ENCODE data around the gene HES2.

The HES2 gene, protein sequence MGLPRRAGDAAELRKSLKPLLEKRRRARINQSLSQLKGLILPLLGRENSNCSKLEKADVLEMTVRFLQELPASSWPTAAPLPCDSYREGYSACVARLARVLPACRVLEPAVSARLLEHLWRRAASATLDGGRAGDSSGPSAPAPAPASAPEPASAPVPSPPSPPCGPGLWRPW

DNA sequence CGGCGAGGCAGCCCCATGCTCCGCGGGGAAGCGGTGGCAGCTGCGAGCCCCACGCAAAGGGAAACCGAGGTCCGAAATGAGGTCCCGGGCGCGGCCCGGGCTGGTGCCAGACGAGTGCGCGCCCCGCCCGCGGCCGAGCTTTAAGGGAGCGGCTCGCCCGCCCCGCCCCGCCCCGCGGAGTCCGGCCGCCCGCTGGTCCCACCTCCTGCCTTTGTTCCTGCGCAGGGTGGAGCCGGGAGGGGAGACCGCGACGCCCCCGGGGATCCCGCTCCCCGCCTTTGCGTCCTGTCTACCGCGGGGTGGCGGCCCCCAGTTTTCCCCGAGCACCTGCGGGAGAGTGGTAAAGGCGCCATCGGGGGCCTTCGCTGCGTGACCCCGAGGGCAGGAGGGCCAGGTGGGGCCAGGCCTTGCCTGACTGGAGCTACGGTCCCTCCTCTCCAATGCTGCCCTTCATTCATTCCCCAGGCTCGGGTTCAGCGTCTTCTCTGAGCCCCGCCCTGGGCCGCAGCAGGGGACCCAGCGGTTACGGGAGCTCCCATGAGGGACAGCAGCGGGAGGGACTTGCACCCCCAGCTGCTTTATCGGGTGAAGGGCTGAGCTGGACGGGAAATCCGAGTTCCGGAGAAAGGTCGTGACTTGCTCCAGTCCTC lies at the start of gene HES2:
Gene HES2, minus strand, starts transcription at position 116 of the 650 bp plus-strand sequence. Its CDS starts 99 bp downstream, at position 17.
- peak; percentile 40 for DNase-seq (ENCODE audit: low read depth, low spot score)

DNA sequence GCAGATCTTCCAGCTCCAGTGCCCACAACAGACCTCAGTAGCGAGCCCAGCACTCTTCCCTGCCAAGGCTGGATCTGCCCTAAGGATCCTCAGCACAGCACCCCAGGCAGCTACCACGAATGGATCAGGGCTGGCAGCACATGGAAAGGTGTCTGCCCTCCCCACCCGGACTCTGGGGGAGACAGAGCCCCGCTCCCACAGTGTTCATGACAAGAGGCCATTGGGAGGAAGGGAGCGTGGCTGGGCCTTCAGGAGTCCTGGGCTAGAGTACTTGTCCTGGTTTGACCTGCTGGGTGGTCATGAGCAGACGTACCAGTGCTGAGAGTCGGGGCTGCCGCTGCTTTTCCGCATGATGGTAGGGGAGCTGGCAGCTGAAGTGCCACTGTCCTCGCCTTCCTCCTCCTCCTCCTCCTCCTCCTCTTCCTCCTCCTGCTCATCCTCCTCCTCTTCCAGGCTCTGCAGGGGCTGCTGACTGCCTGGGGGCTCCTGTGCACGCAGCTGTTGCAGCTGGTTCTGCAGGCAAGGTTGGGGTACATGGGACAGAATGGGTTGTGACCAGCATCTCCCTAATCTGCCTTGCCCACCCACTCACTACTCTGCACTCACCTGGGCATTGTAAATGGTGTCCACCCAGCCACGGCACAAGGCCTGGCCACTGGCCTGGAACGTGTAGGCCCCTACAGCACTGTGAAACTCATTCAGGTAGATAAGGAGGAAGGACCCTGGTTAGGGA lies 49.2 kb upstream of the HES2 start:
- no peak for DNase-seq (ENCODE audit: low read depth, low spot score)

DNA sequence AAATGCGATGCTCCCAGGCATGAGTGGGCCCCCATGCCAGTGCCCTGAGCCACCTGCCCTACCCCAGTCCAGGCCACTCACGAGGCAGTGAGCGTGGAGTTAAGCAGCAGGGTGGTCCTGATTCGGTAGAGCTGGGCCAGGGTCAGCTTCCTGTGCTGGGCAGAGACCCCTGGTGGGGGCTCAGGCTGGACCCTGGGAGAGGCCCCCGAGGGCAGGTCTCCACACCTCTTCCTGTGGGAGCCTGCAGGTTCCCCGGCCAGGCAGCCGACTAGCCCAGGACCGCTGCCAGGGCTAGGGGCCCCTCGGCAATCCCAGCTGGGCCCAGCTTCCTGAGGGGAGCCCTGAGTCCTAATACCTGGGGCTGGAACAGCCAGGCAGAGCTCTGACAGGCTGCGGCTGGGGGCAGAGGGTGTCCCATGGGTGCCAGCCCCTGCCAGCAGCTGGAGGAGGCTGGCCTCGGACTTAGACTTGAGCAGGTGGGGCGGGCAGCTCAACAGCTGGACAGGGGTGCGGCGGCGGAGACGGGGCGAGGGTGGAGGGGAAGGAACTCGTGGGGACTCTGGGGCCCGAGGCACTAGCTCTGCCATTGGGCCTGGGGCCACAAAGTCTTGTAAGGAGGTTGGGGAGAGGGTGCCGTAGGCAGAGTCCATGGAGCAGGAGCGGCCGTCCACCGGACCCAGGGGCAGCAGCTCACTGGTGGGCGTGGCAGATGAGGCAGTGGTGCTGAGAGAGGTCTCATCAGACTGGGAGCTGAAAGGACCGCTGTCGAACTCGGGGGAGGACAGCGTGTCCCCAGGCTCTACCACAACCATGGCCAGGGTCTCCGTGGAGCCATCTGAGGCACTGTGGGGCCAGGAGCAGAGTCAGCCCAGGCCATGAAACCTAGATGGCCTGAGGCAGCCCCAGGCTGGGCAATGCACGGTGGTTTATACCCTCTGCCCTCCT lies 48.3 kb upstream of the HES2 start:
- no peak for DNase-seq (ENCODE audit: low read depth, low spot score)

DNA sequence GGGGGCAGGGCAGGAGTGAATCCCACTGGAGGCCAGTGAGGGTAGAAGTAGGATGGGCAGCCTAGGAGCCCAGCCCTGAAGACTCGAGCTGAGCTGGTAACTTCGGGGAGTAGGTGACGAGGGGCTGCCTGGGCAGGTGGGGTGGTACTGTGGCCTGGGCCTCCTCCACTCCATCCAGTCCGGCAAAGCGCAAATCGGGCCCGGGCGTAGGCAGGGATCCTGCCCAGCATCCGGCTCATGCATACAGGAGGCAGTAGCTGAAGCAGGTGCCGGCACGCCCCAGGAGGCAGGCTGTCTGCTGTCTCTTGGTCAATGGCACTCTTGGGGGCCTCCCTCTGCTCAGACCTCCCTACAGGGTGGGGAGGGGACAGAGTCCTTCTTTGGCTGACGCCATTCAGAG lies 47.5 kb upstream of the HES2 start:
- DNase-seq (ENCODE audit: low read depth, low spot score): no peak

DNA sequence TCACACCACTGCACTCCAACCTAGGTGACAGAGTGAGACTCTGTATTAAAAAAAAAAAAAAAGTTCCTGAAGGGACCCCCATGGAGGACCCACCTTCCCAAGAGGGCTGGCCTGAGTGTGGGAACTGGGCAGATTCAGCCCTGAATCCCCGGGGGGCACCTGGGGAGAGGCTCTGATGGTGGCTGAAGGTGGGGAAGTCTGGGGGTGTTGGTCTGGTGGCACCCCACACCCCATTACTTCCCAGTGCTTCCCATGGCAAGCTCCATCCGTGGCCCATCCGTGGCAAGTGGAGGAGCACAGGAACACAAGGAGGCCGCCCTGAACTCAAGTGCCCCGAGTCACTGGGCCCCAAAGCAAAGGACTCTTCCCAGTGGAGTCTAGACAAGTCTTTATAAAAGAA lies 47.0 kb upstream of the HES2 start:
- no peak for DNase-seq (ENCODE audit: low read depth, low spot score)

DNA sequence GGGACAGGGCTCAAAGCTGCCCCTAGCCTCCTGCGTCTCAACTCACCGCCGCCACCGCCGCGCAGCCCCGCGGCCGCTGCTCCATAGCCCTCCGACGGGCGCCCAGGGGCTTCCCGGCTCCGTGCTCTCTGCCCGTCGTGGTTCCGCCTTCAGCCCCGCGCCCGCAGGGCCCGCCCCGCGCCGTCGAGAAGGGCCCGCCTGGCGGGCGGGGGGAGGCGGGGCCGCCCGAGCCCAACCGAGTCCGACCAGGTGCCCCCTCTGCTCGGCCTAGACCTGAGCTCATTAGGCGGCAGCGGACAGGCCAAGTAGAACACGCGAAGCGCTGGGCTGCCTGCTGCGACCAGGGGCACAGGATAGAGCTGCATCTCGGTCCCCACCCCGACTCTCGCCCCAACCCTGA lies 46.3 kb upstream of the HES2 start, which contains the start of gene TNFRSF25:
Gene TNFRSF25, minus strand, starts transcription at position 151 of the 400 bp plus-strand sequence. Its CDS starts 66 bp downstream, at position 85.
- DNase-seq (ENCODE audit: low read depth, low spot score): peak; percentile 55

DNA sequence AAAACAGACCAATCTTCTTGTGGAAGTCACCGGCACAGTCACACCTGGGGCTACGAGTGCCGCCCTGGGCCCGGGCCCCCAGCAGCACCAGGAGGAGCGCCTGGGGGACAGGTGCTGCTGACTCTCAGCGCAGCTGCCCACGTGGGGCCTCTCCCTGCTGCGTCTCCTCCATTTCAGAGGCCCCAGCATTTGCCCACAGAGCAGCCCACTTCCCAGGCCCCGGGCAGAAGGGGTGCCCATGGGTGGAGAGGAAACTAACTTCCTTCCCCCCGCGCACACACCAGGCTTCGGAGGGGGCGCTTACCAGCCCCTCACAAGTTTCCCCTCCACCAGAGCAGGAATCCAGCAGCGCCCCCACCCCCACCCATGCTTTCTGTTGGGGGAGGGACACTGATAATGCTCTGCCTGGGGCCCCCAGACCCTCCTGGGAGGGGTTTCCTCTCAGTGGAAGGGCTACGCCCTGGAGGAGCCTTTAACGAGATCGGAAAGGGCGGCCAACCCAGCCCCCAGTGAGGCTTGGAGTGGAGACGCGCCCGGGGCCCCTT lies 45.8 kb upstream of the HES2 start:
- no peak for DNase-seq (ENCODE audit: low read depth, low spot score)

DNA sequence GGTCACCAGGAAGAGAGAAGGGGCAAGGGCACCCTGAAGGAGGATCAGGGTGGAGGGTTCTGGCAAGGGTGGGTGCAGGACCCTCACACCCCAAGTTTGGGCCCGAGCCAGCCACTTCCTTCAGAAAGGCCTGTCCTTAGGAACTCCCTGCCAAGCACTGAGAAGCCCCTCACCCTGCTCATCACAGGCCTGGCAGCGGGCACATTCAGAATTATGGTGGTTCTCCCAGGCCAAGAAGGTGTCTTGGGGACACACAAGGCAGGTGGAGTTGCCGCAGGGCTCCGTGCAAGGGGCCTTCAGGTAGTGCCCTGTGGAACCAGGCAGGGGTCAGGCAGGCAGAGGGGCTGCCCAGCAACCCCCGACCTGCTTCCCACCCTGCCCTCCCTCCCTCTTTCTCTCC lies 45.2 kb upstream of the HES2 start:
- no peak for DNase-seq (ENCODE audit: low read depth, low spot score)

DNA sequence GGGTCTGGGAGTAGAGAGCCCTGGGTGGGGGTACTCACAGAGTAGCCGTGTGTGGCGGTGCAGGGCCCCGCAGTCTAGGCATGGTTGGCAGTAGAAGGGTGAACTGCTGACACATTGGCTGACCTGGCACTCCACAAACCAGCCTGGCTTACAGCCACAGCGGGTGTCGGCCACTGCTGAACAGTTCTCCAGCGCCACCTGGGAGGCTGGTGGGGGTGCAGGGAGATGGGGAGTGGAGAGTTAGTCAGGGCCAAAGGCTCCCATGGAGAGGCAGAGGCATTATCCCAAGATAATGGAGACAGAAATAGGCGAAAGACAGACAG lies 44.8 kb upstream of the HES2 start:
- no peak for DNase-seq (ENCODE audit: low read depth, low spot score)

DNA sequence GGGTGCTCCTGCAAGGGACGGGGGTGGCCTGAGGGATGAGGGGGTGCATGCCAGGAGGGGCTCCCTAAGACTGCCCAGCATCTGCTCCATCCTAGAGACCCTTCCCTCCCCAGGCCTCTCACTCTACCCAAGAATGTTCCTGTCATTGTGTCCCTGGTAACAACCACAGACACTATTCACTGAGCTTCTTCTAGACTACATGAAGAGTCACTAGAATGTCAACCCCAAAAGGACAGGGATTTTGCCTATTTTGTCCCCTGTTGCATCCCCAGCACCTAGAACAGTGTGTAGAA lies 43.3 kb upstream of the HES2 start:
- no peak for DNase-seq (ENCODE audit: low read depth, low spot score)

DNA sequence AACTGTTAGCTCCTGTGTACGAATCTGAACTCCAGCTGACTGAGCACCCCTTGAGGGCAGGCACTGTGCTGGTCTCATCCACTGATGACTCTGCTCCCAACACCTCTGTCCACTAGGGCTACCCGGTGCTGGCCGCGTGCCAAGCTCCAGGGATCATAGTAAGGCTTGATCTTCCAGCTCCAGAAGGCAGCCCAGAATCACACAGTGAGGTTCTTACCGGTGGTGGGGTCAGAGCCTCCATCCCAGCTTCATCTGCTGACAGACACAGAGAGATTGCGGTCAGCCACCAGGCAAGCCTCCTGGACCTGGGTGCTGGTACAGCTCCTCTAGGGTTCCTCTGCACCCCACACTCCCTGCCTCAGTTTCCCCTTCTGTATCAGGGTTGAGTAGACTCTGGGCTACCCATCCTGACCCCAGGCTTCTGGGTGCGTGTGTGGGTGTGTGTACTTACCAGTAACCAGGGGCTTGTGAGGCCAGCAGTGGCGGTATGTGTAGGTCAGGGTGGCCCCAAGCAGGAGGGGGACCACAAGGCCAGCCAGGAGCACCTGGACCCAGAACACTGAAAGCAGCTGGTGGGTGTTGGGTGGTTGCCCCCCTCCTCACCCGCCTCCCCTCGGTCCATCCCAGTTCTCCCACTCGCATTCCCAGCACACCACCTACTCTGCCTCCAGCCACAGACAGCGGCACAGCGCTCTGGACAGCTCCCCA lies 42.8 kb upstream of the HES2 start:
- DNase-seq (ENCODE audit: low read depth, low spot score): no peak

DNA sequence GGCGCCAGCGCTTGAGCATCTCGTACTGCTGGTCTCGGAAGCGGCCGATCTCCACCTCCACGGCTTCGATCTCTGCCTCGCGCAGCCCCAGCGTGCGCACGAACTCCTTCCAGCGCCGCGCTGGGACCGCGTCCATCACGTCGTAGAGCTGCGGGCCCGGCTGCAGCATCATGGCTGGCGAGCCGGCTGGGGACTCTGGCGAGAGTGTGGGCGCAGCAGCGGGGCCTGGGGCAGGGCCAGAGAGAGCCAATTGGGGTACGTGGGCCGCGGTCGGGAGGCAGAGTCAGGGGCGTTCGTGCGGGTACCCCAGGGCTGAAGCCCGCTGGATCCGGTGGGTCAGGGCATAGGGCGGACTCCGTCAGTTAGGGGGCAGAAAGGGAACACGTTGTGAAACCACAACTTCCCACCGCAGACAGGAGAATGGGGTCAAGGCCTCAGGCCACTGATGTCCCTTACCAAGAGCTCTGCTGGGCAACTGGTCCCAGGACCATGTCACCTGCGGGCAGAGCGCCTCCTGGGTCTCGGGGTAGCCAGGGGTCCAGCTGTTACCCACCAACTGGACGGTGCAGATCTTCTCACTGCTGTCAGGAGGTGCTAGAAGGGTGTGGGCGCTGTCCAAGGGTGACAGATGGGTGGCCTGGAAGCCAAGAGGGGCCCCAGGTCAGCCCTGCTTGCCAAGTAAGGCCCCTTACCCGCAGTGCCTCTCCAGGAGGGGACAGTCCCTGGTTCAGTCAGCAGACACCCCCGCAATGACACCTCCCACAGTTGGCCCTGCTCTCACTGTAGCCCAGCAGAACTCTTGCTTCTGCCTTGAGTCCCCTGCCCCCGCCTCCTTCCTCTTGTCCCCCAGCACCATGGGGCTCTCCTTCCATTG lies 42.1 kb upstream of the HES2 start:
- DNase-seq (ENCODE audit: low read depth, low spot score): peak; percentile 41

DNA sequence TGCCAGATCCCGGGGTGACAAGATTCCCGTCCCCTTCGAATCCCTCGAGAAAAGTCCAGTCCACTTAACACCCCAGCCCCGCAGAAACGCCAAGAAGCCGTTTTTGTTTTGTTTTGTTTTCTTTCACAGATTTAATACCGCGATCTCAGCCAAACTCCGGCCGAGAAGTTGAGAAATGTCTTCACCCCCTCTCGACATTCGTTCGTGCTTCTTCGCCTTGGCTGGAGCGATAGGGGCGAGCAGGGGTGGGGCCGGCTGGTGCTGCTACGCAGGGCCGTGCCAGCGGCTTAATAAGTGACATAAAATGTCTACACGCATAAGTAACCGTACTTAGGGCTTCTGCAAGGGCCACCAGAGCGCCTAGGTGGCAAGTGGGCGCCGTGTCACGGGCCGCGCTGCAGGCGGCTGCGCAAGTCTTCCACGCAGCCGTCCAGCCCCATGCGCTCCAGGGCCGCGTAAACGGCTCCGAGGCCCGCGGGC lies 41.4 kb upstream of the HES2 start:
- DNase-seq (ENCODE audit: low read depth, low spot score): peak; percentile 28

DNA sequence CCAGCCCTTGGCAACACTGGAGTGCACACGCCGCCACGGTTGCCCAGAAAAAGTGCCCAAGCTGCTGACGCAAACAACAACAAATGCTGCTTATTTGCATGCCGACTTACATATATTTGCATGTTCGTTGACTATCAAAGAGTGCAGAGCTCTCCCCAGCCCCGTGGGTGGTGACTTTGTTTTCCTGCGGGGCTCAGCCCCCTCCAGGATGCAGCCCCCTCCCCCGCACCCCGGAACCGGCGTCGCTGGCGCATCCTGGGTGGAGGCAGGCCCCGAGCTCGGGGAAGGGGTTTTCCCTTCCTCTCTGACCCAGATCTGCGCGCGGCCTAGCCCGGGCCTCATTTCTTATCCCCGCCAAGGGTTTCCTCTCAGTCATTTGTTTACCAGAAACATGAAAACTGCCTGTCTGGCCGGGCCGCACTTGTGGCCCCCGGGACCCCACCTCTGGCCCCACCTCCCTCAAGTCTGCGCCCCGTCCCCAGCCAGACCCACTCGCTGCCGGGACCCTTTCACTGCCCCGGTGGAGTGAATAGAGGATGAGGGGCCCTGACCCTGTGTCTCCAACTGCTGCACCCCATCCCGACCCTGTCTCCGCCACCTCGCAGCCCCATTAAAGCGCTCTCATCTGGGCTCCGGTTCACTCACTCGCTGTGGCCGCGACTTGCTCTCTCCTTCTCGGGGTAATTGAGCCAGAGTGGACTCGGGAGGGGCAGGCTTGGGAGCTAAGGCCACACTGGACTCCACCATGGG lies 40.8 kb upstream of the HES2 start:
- no peak for DNase-seq (ENCODE audit: low read depth, low spot score)

DNA sequence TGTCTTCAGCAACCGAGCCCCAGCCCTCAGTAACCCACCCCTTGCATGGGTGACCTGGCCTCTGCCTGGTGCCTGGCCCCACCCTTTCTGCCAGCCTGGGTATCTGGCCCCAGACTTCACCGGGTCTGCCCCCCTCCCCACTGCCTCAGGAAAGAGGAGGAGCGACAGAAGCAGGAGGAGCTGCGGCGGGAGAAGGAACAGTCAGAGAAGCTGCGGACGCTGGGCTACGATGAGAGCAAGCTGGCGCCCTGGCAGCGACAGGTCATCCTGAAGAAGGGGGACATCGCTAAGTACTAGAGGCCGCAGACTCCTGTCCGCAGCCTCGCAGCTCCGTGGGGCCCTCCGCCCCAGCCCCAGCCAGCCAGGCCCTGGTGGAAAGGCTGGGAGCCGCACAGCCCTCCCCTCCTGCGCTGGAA lies 40.1 kb upstream of the HES2 start:
- DNase-seq (ENCODE audit: low read depth, low spot score): peak; percentile 36

DNA sequence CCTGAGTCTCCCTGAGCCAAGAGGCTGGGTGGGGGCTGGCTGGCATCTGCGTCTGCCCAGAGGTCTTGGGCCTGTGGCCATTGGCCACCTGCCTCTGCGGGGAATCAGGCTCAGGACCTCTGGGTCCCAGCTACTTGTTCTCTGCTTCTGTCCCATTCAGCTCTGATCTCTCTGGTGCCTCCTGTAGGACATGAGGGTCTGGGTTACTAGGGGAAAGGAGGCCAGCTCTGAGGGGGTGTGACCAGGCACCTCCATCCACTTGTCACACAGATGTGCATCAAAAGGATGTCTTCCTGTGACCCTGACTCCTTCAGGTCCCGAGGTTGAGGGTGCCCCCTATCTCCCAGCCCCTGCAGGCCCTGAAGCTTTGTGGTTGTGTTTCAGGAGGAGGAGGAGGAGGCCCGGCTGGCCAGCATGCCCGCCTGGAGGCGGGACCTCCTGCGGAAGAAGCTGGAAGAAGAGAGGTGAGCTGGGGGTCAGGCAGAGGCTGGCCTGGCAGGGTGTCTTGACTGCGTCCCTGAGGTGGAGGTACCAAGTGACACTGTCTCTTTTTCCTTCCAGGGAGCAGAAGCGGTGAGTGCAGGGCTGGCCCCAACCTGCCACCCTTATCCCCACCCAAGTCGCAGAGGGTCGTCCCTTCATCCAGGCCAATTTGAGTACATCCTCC lies 37.2 kb upstream of the HES2 start:
- no peak for DNase-seq (ENCODE audit: low read depth, low spot score)

DNA sequence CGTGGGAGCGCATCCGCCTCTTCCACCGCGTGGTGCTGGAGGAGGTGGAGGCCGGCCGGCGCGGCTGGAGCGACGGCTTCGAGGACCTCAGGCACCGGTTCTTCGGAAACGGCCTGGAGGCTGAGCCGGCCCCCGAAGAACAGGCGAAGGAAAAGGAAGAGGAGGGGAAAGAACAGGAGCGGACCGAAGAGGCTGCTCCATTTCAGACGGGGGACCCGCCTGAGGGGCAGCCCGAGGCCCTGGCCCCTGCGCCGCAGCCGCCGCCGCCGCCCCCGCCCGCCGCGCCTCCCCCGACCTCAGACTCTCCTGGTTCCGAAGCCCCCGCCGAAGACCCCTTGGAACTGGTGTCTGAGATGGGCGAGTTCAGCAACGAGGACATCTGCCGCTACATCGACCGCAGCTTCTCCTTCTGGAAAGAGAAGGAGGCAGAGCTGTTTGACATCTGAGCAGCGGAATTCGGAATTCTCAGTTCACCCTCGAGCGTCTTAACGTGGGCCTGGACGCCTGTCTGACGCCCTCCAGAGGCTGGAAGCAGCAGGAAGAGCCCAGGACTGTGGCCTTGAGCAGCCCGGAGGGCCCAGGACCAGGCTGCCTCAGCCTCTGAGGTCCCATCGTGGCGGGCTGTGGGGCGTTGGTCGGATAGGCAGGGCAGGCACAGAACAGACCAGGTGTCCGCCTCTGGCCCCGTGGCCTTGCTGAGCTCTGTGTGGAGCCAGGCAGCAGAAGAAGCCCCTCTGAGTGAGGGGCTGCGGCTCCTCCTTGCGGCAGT lies 36.2 kb upstream of the HES2 start:
- peak; percentile 77 for DNase-seq (ENCODE audit: low read depth, low spot score)
